Measurements from ENCODE around the gene TMEM53. TPM values are rescaled to one million over a fixed set of nuclear protein-coding genes. Genes with fewer than 3 reads are reported as not detected.
A peak's percentile ranks its signal among the peaks of the same experiment; 100 is the strongest.

TMEM53 gene
- total RNA-seq, 4 donors from 2014 or later: 3.9 to 8.3 (median 4.7) TPM

GRCh38 chr1:44620072-44620471 lies 54.2 kb downstream of the TMEM53 start:
- no peak for ATAC-seq
- H3K9me3 ChIP-seq: no peaks in the 10 kb centered on the region
- WGBS, 2 donors (ENCODE audit: low coverage in 1 of 2): 88 to 100% methylated on average over 2 to 3 of the region's 3 CpGs
- H3K36me3 ChIP-seq: no peaks in the 10 kb centered on the region
- no peak for TF ChIP-seq POLR2AphosphoS5 (IDR thresholded peaks at IDR 0.05)
- H3K27ac ChIP-seq: peak overlapping the region in 2 of 4 donors; percentile 50 to 69
- H3K27me3 ChIP-seq: peaks cover 17% of the 10 kb centered on the region
- H3K4me3 ChIP-seq: no peak overlapping the region
- H3K4me1 ChIP-seq: peaks cover 0 to 38% (median 5%) of the 10 kb centered on the region in 3 donors

- WGBS, 2 donors (ENCODE audit: low coverage in 1 of 2): 44 to 50% methylated on average over 4 to 11 of the region's 12 CpGs
- H3K9me3 ChIP-seq: no peaks in the 10 kb centered on the region
- no peak overlapping the region for H3K4me3 ChIP-seq
- peak overlapping the region in 2 of 4 donors; percentile 50 to 69 for H3K27ac ChIP-seq
- no peak for ATAC-seq
- H3K27me3 ChIP-seq: peaks cover 17% of the 10 kb centered on the region
- TF ChIP-seq CTCF (IDR thresholded peaks at IDR 0.05): no peak
- no peak for TF ChIP-seq POLR2A (IDR thresholded peaks at IDR 0.05)
- peak; percentile 25 for TF ChIP-seq POLR2AphosphoS5 (IDR thresholded peaks at IDR 0.05)
- TF ChIP-seq EP300 (IDR thresholded peaks at IDR 0.05): no peak
- H3K36me3 ChIP-seq: no peaks in the 10 kb centered on the region
- H3K4me1 ChIP-seq: peaks cover 0 to 38% (median 5%) of the 10 kb centered on the region in 3 donors
Measured at GRCh38 chr1:44619261-44619900, 54.9 kb downstream of the TMEM53 start.

GRCh38 chr1:44617703-44618029 lies 56.6 kb downstream of the TMEM53 start:
- H3K27ac ChIP-seq: no peak overlapping the region
- no peaks in the 10 kb centered on the region for H3K9me3 ChIP-seq
- H3K4me3 ChIP-seq: peak overlapping the region in 1 of 2 donors; percentile 51
- peaks cover 0 to 38% (median 5%) of the 10 kb centered on the region in 3 donors for H3K4me1 ChIP-seq
- ATAC-seq: no peak
- TF ChIP-seq EP300 (IDR thresholded peaks at IDR 0.05) (no peak), POLR2A (IDR thresholded peaks at IDR 0.05) (no peak), CTCF (IDR thresholded peaks at IDR 0.05) (no peak), POLR2AphosphoS5 (IDR thresholded peaks at IDR 0.05) (no peak)
- 50 to 80% methylated on average over 1 of the region's 1 CpG for WGBS, 2 donors (ENCODE audit: low coverage in 1 of 2)
- no peaks in the 10 kb centered on the region for H3K36me3 ChIP-seq
- peaks cover 17% of the 10 kb centered on the region for H3K27me3 ChIP-seq

- TF ChIP-seq POLR2A (IDR thresholded peaks at IDR 0.05) (no peak), EP300 (IDR thresholded peaks at IDR 0.05) (no peak), CTCF (IDR thresholded peaks at IDR 0.05) (no peak), POLR2AphosphoS5 (IDR thresholded peaks at IDR 0.05) (no peak)
- H3K27me3 ChIP-seq: peaks cover 17% of the 10 kb centered on the region
- peak overlapping the region; percentile 4 to 51 for H3K4me3 ChIP-seq
- 27% methylated on average over 7 of the region's 63 CpGs; no CpG with 5 or more reads in 1 of the 2 donors for WGBS, 2 donors (ENCODE audit: low coverage in 1 of 2)
- peaks cover 0 to 38% (median 5%) of the 10 kb centered on the region in 3 donors for H3K4me1 ChIP-seq
- H3K36me3 ChIP-seq: no peaks in the 10 kb centered on the region
- no peaks in the 10 kb centered on the region for H3K9me3 ChIP-seq
- ATAC-seq: peak; percentile 72
- H3K27ac ChIP-seq: peak overlapping the region in 1 of 4 donors; percentile 20
Measured at GRCh38 chr1:44616991-44617702, 57.1 kb downstream of the TMEM53 start.

- H3K27ac ChIP-seq: no peak overlapping the region
- H3K9me3 ChIP-seq: no peaks in the 10 kb centered on the region
- H3K4me3 ChIP-seq: peak overlapping the region in 1 of 2 donors; percentile 51
- ATAC-seq: no peak
- H3K36me3 ChIP-seq: no peaks in the 10 kb centered on the region
- 81 to 86% methylated on average over 1 to 4 of the region's 4 CpGs for WGBS, 2 donors (ENCODE audit: low coverage in 1 of 2)
- TF ChIP-seq POLR2A (IDR thresholded peaks at IDR 0.05) (no peak), POLR2AphosphoS5 (IDR thresholded peaks at IDR 0.05) (no peak), EP300 (IDR thresholded peaks at IDR 0.05) (no peak), CTCF (IDR thresholded peaks at IDR 0.05) (no peak)
- H3K27me3 ChIP-seq: peaks cover 17% of the 10 kb centered on the region
- peaks cover 0 to 38% (median 5%) of the 10 kb centered on the region in 3 donors for H3K4me1 ChIP-seq
Measured at GRCh38 chr1:44616284-44616990, 57.8 kb downstream of the TMEM53 start.
